Measurements from ENCODE around the gene CRISP1. TPM values are rescaled to one million over a fixed set of nuclear protein-coding genes. Genes with fewer than 3 reads are reported as not detected.

Gene CRISP1
- total RNA-seq, 6 experiments from 2014 or later: not detected

DNA sequence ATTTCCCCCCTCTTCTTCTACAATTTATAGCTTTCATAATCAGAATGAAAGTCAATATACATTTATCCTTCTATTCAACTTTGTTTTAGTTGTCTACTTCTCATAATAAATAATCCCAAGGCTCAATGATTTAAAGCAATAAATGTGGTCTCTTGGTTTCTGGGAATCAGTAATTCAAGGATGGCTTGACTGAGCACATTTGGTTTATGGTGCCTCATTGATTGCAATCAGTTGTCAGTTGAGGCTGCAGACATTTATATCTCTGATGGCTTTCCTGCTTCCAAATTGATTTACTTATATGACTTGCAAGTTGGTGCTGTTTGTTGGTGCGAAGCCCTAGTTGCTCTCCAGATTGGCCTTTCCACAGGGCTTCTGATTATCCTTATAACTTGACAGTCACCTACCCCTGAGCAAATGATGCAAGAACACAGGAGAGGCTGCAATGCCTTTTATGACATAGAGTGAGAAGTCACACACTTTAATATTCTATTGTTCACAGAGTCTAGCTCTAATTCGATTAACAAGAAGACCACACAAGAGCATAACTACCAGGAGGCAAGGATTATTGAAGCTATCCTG lies 2.7 kb upstream of the CRISP1 start:
- TF ChIP-seq CTCF (IDR thresholded peaks at IDR 0.05) (no peak), POLR2A (IDR thresholded peaks at IDR 0.05) (no peak)
- ATAC-seq: no peak

GRCh38 chr6:49856282-49856681 lies 10.1 kb downstream of the CRISP1 start:
- DNase-seq: no peak
- Histone ChIP-seq H3K4me1 (no peaks in the 10 kb centered on the region), H3K4me3 (no peak overlapping the region), H3K36me3 (no peaks in the 10 kb centered on the region), H3K27ac (no peak overlapping the region), H3K9me3 (no peaks in the 10 kb centered on the region), H3K27me3 (no peaks in the 10 kb centered on the region)
- no peak for ATAC-seq
- TF ChIP-seq CTCF (IDR thresholded peaks at IDR 0.05) (no peak), POLR2A (IDR thresholded peaks at IDR 0.05) (no peak)
- WGBS (ENCODE audit: insufficient coverage, low coverage, low lambda C conversion rate, missing lambda C conversion rate): 71% methylated on average over 2 of the region's 2 CpGs
- intact Hi-C loops (cut with DNase I): no loop called here

More for the DNA sequence above, 2.7 kb upstream of the CRISP1 start:
- Histone ChIP-seq H3K4me3 (no peak overlapping the region), H3K27me3 (no peaks in the 10 kb centered on the region), H3K4me1 (no peaks in the 10 kb centered on the region), H3K9me3 (no peaks in the 10 kb centered on the region), H3K36me3 (no peaks in the 10 kb centered on the region), H3K27ac (no peak overlapping the region)
- intact Hi-C loops (cut with DNase I): no loop called here
- DNase-seq: no peak
- 18% methylated on average over 2 of the region's 2 CpGs for WGBS (ENCODE audit: insufficient coverage, low coverage, low lambda C conversion rate, missing lambda C conversion rate)

DNA sequence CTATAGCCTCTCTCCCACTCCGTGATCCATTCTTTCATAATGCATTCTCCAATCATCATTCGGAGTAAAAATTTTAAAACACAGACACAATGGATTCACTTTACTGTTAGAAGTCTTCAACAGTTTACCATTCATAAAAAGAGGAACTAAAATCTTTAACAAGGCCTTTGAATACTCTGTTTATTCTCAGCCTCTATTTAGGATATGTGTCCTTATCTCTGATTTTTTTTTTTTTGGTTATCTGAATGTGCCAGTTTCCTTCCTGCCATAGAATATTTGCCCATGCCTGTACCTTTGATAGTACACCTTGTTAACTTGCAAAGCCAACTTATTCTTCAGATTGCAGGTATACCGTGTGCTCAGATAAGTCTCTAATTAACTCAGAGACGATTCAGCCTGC lies 11.1 kb downstream of the CRISP1 start:
- no peaks in the 10 kb centered on the region for H3K27me3 ChIP-seq
- H3K9me3 ChIP-seq: no peaks in the 10 kb centered on the region
- no peaks in the 10 kb centered on the region for H3K36me3 ChIP-seq
- H3K27ac ChIP-seq: no peak overlapping the region
- intact Hi-C loops (cut with DNase I): no loop called here
- TF ChIP-seq POLR2A (IDR thresholded peaks at IDR 0.05): no peak
- TF ChIP-seq CTCF (IDR thresholded peaks at IDR 0.05): no peak
- 71% methylated on average over 4 of the region's 4 CpGs for WGBS (ENCODE audit: insufficient coverage, low coverage, low lambda C conversion rate, missing lambda C conversion rate)
- ATAC-seq (no peak), DNase-seq (no peak)
- H3K4me1 ChIP-seq: no peaks in the 10 kb centered on the region
- H3K4me3 ChIP-seq: no peak overlapping the region

- Histone ChIP-seq H3K4me3 (no peak overlapping the region), H3K4me1 (no peaks in the 10 kb centered on the region), H3K36me3 (no peaks in the 10 kb centered on the region), H3K9me3 (no peaks in the 10 kb centered on the region), H3K27me3 (no peaks in the 10 kb centered on the region), H3K27ac (no peak overlapping the region)
- no peak for ATAC-seq
- no peak for DNase-seq
- WGBS (ENCODE audit: insufficient coverage, low coverage, low lambda C conversion rate, missing lambda C conversion rate): 60% methylated on average over 2 of the region's 2 CpGs
- no peak for TF ChIP-seq CTCF (IDR thresholded peaks at IDR 0.05)
- intact Hi-C loops (cut with DNase I): no loop called here
Observed at GRCh38 chr6:49852975-49853374, 13.4 kb downstream of the CRISP1 start.
